Stimulated activated CD4-positive, alpha-beta T cell treated with anti-CD3 and anti-CD28 coated beads, Interleukin-1b, Interleukin-23, amount 100 ng/mL, for 4 hours (primary cell): Measurements from ENCODE around the gene SEPTIN8.

ENCODE experiments used
- DNase-seq, 2 donors: peaks; one replicate each; pipeline ENCODE4 v3.0.0-alpha.2; 2020; ENCODE audit warnings: low read depth in 2 of 2

The SEPTIN8 gene

GRCh38 chr5:132765311-132766019, 11.6 kb downstream of the SEPTIN8 start:
- no peak for DNase-seq

GRCh38 chr5:132764671-132765238, 12.3 kb downstream of the SEPTIN8 start:
- DNase-seq = no peak

- DNase-seq = no peak
These were observed 13.0 kb downstream of the SEPTIN8 start for GRCh38 chr5:132764051-132764450.

GRCh38 chr5:132763181-132764036, 13.6 kb downstream of the SEPTIN8 start:
- no peak for DNase-seq

- DNase-seq = no peak
These were observed 14.6 kb downstream of the SEPTIN8 start for GRCh38 chr5:132762246-132763000.

- no peak for DNase-seq
These were observed 15.5 kb downstream of the SEPTIN8 start for GRCh38 chr5:132761321-132762240.

GRCh38 chr5:132760601-132761317, 16.3 kb downstream of the SEPTIN8 start:
- DNase-seq = no peak

GRCh38 chr5:132760049-132760420, 17.0 kb downstream of the SEPTIN8 start:
- no peak for DNase-seq

- no peak for DNase-seq
These were observed 17.7 kb downstream of the SEPTIN8 start for GRCh38 chr5:132759114-132760048.

GRCh38 chr5:132758451-132758850, 18.6 kb downstream of the SEPTIN8 start:
- DNase-seq = no peak

- DNase-seq = no peak
These were observed 20.5 kb downstream of the SEPTIN8 start for GRCh38 chr5:132756542-132756941.

- no peak for DNase-seq
These were observed 22.1 kb downstream of the SEPTIN8 start for GRCh38 chr5:132754947-132755346.

GRCh38 chr5:132754111-132754510, 22.9 kb downstream of the SEPTIN8 start:
- no peak for DNase-seq

GRCh38 chr5:132753135-132753987, 23.7 kb downstream of the SEPTIN8 start:
- DNase-seq = no peak

- DNase-seq = no peak
These were observed 24.4 kb downstream of the SEPTIN8 start for GRCh38 chr5:132752581-132753125.

- no peak for DNase-seq
These were observed 25.0 kb downstream of the SEPTIN8 start for GRCh38 chr5:132751971-132752580.

GRCh38 chr5:132751444-132751843, 25.6 kb downstream of the SEPTIN8 start:
- no peak for DNase-seq
